Activated CD4-positive, alpha-beta T cell treated with anti-CD3 and anti-CD28 coated beads, Interleukin-2, amount 50 U/mL, for 4 hours (primary cell): ENCODE data around the gene CMTM7.
"Not testable (repeated sequence)": the region's sequence is repeated elsewhere in the genome, so short reads cannot be mapped to it uniquely, and the experiment has no call there.

Experiments used
- DNase-seq, 2 experiments: peaks; one replicate each; pipeline ENCODE4 v3.0.0-alpha.2; 2020

CMTM7 gene

DNA sequence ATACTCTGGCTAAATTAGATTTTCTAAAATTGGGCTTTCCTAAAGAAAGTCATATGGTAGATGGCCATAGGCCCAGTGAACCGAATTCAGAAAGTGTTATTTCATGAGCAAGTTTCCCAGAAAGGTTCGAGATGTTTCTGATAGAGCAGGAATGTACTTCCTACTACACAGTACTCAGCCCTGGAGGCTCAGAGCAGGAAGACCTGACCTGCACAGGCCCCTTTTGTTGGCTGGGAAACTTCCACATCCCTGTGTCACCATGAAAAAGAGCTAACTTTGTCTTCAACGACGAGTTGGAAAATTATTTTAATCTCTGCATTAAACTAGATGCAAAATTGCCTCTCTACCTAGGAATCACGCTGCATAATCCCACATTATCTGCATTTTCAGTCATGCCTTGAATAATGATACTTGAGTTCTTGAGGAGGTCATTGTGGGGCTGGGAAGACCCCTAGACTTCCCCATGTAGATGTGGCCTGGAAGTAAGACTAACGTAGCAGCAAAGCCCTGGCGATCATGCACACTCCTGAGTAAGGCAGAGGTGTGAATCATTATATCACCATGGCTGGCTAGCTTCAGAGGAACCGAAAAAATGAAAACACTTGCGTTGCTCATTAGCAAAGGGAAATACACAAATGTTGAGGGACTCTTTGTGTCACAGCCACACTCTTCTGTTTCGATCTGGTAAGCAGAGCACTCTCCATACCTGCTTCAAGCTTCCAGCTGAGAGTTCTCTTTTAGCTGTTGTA is 47.1 kb downstream of the CMTM7 start:
- DNase-seq: no peak

DNA sequence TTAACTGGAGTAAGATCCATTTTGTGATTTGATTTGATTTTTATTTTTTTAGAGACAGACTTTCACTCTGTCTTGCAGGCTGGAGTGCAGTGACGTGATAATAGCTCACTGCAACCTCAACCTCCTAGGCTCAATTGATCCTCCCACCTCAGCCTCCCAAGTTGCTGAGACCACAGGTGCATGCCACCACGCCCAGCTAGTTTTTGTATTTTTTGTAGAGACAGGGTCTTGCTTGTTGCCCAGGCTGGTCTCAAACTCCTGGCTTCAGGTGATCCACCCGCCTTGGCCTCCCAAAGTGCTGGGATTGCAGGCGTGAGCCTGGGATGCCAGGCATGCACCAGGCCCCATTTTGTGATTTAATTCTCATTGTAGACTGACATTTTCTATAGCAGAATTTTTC is 47.8 kb downstream of the CMTM7 start:
- not testable (repeated sequence) for DNase-seq

DNA sequence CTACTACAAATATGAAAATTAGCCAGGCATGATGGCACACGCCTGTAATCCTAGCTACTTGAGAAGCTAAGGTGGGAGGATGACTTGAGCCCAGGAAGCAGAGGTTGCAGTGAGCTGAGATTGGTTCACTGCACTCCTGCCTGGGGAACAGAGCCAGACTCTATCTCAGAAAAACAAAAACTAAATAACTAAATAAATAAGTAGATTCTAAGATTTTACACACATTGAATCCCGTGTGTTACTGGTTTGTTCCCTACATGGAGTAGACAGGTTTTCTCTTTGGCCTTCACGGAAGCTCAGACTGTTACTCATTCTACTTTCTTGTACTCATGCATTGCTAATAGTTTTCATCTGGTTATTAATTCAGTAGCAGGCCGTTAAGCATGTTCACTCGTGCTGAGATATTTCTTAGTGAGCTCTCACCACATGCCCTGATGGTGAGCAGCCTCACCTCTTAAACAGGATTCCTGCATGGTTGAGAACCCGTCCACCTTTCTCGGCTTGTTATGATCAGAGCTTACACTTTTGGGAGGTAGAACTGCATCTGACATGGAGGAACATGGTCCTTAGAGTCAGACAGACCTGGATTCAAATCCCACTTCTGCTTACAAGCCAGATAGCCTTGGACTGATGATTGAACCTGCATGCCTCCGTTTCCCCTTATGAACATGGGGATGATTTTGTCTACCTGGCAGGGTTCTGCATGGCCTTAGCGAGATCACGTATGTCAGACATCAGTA is 49.1 kb downstream of the CMTM7 start:
- DNase-seq: no peak

DNA sequence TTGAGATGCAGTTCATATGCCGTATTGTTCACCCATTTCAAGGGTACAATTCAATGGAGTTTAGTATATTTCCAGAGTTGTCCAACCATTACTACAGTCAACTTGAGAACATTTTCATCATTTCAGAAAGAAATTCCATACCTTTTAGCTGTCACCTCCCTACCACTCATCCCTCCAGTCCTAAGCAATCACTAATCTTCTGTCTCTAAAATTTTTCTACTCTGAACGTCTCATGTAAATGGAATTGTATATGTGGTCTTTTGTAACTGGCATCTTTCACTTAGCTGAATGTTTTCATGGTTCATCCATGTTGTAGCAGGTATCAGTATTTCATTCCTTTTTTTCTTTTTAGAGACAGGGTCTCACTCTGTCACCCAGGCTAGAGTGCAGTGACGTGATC is 51.1 kb downstream of the CMTM7 start:
- DNase-seq: no peak

DNA sequence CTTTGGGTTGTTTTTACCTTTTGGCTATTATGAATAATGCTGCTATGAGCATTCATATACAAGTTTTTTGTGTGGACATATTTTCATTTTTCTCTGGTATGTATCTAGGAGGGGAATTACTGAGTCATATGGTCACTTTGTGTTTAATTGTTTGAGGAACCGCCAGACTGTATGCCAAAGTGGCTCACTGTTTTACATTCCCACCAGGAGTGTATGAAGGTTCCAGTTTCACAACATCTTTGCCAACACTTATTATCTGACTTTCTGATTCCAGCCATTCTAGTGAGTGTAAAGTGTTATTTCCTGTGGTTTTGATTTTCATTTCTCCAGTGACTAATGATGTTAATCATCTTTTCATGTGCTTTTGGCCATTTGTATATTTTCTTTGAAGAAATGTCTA is 51.8 kb downstream of the CMTM7 start:
- no peak for DNase-seq

DNA sequence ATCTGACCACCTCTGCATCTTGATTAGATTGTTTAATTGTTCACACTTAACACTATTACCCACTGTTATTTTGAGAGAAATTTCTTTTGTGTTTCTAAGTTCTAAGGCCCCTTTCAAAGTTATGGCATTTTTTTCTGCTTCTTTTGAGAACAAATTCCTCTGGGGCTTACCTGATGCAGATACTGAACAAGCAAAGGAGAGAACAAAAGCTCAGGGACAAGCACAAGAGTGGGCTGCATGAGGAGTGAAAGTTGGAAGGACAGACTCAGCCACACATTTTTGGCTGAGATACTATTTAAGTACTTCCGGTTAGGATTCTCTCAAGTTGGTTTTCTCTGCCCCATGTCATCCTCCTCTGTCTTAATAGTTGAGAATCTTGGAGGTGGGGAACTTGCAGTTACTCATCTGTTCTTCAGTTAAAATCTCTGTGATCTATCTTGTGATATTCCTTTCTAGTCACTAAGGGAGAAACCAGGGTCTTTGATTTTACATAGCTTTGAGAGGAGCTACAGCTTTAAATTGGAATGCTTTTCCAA is 56.3 kb downstream of the CMTM7 start:
- DNase-seq: no peak

DNA sequence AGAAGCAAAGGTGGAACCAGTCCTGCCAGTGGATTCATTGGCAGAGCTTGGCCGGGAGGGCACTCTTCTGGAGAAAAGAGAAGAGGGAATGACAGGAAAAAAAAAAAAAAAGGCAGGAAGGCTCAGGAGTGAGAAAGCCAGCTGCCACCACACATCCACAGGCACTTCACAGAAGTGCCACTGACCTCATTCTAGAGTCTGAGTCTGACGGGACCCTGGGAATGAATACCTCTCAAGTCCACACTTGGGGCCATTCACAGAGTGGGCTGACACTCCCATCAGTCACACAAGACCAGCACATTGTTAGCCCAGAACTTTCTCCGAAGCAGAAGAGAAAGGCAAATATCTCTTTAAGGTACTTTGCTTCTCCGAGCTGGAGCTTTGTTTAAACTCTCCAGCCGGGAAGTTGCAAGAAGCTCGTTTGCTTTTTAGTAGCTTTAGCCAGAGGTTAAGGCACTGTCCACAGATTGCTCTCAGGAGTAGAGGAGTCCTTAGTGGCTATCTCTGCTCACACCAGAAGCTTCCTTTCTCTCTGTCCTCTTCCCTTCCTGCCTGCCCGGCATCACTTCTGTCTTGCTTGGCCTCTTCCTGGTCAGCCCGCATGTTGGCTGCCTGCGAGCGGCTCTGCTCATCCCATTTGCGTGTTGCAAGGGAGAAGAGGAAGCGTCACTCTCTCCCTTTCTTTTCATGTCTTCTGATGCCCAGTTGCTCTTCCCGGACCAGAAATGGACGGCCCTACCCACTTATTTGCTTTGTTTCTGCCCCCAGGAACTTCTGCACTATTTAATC is 57.2 kb downstream of the CMTM7 start:
- no peak for DNase-seq

DNA sequence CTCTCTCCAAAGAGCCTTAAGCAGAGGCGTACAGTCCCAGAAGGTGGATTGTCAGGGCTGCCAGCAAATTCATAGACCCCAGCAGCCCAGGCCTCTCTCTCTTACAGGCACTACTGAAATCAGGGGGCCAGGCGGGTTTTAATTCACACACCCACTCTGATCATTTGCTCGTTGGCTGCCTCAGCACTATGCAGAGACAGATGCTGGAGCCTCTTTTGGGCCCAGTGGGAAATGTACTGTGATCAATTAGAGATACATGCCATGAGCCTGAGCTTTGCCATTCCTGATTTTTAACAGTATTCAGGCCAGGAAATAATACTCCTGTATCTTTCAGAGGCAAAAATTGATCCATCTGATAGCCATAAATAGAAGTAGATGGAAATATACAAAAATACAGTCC is 58.0 kb downstream of the CMTM7 start:
- no peak for DNase-seq

DNA sequence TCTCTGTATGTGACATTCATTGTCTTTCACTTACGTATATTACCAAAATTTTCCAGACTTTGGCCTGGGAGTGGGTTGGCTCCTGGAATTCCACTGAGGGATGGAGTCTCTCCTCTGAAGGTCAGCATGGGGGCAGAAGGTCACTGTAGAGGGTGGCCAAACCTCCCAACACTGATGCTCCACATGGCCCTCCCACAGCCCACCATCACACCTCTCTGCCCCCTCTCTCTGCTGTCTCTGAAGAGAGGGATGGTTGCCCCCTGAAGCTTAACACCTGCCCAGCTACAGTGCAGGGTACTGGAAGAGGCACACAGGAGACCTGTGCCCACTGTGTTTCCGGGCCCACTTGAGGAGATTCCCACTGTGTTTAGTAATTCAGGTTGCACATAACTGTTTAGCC is 58.8 kb downstream of the CMTM7 start:
- DNase-seq: no peak

DNA sequence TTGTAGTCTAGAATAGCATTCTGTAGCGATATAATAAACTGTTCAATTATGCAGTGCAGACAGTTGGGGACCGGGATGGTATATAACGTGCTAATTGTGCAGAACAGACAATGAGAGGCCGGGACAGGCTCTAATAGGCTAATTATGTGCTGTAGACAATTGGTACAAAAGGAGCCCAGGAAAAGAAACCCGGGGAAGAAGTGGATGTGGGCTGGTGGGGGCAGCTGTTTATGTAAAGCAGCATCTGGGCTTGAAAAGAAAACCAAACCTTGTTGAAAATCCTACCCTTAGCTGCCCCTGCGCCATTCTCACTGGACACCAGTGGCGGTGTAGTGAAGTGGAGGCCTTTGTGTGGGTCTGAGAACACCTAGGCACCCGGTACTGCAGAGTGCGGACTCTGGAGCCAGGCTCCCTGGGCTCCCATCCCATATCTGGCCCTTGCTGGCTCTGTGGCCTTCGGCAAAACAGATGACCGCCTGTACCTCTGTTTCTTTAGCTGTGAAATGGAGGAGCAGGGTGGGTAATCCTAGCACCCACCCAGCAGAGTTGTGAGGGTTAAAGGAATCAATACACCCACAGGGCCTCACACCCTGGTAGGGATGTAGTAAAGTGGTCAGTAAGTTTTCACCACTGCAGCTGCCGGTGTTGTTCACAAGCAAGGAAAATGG is 59.5 kb downstream of the CMTM7 start:
- no peak for DNase-seq

DNA sequence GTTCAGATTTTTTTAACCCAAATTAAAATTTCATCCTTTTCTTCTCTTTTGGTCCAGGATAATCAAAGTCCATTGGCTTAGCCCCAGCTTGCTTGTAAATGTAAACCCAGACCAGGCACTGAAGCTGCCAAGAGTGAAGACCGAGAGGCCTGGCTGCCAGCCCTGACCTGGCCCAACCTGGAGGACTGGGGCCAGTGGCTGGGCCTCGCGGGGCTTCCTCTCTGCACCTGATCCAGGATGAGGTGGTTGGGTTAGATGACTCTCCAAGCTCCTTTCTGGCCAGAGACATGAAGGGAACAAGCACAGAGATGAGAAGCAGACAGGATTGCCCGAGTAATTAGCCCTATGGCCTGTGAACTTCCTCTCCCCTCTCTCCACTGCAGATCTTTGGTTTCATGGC is 60.4 kb downstream of the CMTM7 start:
- DNase-seq: no peak

DNA sequence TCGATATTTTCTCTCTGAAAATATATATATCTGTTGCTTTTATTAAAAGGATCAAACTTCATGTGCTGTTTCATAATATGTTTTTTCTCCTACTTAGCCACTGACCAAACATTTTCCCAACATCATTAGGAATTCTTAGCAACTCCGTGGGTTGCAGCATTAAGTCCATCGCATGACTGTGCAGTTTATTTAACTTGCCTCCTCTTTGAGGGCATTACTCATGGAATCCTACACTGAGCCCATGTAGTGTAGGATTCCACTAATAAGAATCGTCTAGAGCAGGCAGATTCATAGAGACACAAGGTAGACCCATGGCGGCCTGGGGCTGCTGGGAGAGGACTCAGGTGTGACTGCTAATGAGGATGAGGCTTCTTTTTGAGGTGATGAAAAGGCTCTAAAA is 61.7 kb downstream of the CMTM7 start:
- DNase-seq: no peak

DNA sequence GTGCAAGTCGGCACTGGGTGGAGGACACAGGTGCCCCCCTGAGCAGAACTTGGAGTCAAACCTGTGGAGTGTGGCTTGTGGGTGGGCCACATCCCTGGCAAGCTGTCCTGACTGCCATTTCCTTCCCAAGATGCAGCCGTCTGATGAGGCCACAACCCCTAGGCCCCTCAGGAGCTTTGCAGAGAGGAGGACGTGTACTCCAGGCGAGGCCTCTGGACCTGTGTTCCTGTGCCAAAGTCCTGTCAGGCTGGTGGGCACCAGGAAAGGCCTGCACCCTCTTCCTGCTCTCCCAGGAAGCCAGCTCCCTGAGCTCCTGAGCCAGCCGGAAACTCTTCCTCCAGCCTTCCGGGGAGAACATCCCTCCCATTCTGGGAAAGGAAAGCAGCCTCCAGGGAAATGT is 62.5 kb downstream of the CMTM7 start:
- no peak for DNase-seq

DNA sequence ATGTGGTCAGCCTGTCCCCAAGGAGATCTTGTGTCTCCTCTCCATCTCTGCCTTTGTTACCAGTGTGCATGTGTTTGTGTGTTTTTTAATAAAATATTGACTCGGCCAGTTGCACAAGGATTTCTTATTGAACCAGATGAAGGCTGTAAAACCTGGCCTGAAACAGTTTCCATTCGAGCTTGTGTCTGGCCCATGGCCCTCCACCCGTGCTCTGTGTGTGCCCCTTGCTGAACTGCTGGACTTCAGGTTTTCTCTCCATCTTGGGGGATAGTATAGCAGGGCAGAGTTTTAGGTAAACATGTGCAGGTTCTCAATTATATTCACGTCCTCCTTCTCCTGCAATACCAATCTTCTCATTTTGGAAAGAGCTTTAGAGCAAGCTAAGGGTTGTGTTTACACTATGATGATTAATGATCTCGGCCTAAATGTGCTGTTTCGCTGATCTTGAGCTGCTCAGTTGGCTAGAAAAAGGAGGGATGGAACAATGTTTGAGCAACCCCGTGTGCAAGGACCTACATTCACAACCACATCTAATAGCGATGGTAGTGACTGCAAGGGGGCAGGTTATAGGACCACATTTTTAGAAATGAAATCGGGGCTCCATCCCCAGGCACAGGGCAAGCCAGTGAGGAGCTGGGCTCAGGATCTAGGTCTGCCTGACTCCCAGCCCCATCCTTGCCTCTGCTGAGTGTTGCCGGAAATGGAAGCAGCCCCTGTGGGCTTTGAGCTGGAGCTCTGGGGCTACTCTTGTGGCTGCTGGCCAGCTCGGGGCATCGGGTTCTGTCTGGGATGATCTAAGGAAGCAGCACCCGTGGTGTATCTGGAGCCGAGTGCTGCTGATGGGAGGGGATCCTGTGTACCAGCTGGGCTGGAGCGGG is 63.3 kb downstream of the CMTM7 start:
- no peak for DNase-seq

DNA sequence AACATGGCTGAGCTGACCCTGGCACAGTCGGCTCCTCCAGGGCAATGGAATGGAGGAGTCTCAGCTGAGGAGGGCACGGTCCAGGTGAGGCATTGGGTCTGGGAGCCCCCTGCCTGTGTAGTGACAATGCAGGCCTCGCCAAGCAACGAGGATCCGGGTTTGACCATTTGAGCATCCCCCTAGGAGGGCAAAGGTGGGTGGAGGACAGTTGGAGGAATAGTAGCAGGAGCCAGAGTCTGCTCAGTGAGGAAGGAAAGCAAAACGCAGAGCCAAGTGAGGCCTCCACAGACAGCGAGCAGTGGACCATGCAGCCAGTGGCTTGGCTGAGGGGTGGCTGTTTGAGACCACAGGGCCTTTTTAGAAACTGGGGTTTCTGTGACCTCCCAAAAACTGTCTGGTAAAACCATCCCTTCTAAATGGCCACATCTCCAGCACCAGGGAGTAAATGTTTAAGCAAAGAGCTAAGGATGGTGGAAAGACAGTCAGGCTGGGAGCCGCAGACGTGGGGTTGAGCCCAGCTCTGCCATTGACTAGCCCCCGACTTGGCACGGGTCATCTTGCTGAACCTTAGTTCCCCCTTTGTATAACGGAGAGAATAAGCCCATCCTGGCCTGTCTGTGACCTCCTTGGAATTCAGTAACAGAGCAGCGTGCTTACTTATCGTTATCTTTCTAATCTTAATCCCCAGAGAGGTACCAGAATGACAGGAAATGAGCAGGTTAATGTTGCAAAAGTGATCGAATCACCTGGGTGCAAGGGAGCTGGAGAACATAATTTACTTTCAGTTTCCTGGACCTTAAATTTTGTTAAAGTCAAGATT is 64.2 kb downstream of the CMTM7 start:
- no peak for DNase-seq

DNA sequence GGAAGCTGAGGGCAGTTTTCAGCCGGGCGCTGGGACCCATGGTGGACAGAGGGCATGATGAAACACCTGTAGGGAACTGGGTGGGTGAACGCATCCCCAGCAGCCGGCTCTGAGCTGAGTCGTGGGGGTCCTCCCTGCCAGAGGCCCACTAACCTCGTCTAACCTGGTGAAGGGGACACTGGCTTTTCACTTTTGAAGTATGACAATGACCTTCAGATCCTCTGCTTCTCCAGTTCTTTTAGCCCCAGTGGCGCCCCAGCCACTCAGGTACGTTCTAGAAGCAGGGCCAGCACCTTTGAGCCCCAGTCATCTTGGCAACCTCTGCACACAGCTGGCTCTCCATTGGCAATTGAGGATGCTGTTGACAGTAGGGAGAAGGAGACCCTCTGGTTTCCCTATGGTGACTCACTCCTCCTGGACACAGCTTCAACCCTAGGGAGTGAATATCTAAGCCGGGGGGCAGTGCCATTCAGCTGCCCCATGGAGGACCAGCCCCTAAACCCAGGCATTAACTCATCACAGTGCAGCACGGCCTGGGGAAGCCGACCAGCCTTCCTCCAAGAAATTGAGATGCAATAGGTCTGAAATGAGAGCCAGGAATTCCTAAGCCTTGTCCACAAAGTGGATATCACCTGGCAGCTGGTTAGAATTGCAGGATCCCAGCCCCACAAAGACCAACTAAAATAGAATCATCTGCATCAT is 64.9 kb downstream of the CMTM7 start:
- no peak for DNase-seq

DNA sequence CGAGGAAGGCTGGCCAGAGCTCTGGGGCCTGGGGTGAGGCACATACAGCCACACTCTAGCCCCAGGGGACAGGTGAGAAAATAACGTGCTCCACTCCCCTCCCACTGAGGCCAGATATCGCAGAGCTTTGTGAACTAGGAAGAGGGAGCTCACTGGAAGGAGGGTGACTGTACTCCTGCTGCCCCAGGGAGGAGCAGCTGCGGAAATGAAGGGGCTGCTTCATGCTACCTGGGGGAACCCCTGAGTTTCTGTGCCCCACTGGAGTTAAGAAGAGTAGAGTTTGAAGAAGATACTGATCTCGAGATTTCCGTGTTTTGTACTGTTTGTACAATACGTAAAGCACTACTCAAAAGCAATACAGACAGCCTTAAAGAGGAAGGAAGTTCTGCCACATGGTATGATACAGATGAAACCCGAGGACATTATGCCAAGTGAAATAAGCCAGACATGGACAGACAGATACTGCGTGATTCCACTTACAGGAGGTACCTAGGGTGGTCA is 66.4 kb downstream of the CMTM7 start:
- peak; percentile 45 to 46 for DNase-seq

DNA sequence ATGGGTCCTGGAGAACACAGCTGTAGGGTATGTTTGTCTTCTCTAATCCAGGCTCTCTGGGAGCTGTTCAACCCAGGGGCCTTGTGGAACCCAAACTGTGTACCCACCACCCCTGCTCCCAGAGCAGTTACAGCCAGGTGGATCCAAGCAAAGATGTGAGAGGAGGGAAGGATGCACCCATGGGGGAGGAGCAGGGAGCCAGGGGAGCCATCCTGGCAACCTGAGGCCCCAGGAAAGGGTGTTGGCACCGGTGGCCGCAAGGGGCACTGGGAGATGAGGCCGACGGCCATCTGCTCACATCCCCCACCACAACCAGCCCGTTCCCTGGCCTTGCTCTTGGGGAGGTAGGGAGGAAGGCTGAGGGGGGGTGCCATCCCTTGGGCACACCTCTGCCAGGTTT is 67.8 kb downstream of the CMTM7 start:
- no peak for DNase-seq

DNA sequence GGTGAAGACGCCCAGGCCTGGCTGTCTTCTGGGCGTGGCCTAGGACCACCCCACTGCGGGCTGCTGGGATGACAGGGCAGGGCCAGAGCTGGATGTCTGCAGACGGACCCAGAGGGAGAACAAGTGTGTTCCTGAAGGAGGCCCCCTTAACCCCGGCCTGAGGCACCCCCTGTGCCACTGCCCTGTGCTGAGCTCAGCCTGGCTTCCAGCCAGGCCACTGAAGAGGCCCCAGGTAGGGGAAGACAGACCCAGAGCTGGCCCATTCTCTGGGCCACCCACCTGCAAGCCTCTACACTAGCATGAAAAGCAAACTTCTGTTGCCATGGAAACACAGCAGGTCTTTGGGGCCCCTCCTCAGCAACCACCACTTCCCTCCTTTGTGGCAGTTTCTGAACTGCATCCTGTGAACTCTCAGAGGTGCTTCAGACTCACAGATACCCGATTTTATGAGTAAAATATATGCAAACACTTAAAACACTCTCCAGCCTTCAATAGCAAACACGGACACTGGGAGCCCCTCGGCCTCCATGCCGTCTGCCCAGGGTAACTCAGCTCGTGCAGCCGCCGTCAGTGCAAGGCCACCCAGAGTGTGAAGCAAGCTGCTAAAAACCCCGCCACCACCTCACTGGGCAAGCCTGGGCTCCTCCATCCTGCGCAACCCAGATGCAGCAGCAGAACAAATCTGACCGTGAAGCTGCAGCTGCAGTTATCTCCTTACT is 68.5 kb downstream of the CMTM7 start:
- peak; percentile 41 for DNase-seq
